ENCODE results near the gene ADAP1.

ADAP1 gene

GRCh38 chr7:969403-969802 is 14.9 kb upstream of the ADAP1 start:
- Histone ChIP-seq H3K4me3 (replicated peaks; ENCODE audit: insufficient read depth, low read length) (no peak overlapping the region), H3K27ac (replicated peaks) (no peak overlapping the region), H3K27me3 (ENCODE audit: insufficient read depth, poor library complexity, severe bottlenecking) (no peaks in the 10 kb centered on the region)
- TF ChIP-seq REST (IDR thresholded peaks at IDR 0.05; ENCODE audit: insufficient replicate concordance, low read depth) (no peak), SPI1 (IDR thresholded peaks at IDR 0.05; ENCODE audit: borderline replicate concordance, low read depth) (no peak), CTCF (IDR thresholded peaks at IDR 0.05; ENCODE audit: insufficient read depth, low read length) (no peak), GABPA (IDR thresholded peaks at IDR 0.05; ENCODE audit: low read depth) (no peak), POLR2AphosphoS5 (IDR thresholded peaks at IDR 0.05; ENCODE audit: low read depth) (no peak)
- no peak for DNase-seq (ENCODE audit: low read depth in 1 of 2, low spot score in 1 of 2)

GRCh38 chr7:968205-969105 is 14.0 kb upstream of the ADAP1 start:
- TF ChIP-seq SPI1 (IDR thresholded peaks at IDR 0.05; ENCODE audit: borderline replicate concordance, low read depth) (peak; percentile 20; the same call in 1 of the 2 replicates), CTCF (IDR thresholded peaks at IDR 0.05; ENCODE audit: insufficient read depth, low read length) (no peak), REST (IDR thresholded peaks at IDR 0.05; ENCODE audit: insufficient replicate concordance, low read depth) (no peak), POLR2AphosphoS5 (IDR thresholded peaks at IDR 0.05; ENCODE audit: low read depth) (no peak), GABPA (IDR thresholded peaks at IDR 0.05; ENCODE audit: low read depth) (no peak)
- no peak overlapping the region for H3K27ac ChIP-seq (replicated peaks)
- no peaks in the 10 kb centered on the region for H3K27me3 ChIP-seq (ENCODE audit: insufficient read depth, poor library complexity, severe bottlenecking)
- no peak overlapping the region for H3K4me3 ChIP-seq (replicated peaks; ENCODE audit: insufficient read depth, low read length)
- no peak for DNase-seq (ENCODE audit: low read depth in 1 of 2, low spot score in 1 of 2)

GRCh38 chr7:967361-968082 is 13.0 kb upstream of the ADAP1 start:
- DNase-seq (ENCODE audit: low read depth in 1 of 2, low spot score in 1 of 2) = no peak
- TF ChIP-seq REST (IDR thresholded peaks at IDR 0.05; ENCODE audit: insufficient replicate concordance, low read depth) (no peak), POLR2AphosphoS5 (IDR thresholded peaks at IDR 0.05; ENCODE audit: low read depth) (peak; percentile 63; the same call in 1 of the 2 replicates), GABPA (IDR thresholded peaks at IDR 0.05; ENCODE audit: low read depth) (no peak)
- Histone ChIP-seq H3K4me3 (replicated peaks; ENCODE audit: insufficient read depth, low read length) (no peak overlapping the region), H3K27ac (replicated peaks) (no peak overlapping the region), H3K27me3 (ENCODE audit: insufficient read depth, poor library complexity, severe bottlenecking) (no peaks in the 10 kb centered on the region)
